Activated T-cell treated with anti-CD3 and anti-CD28 coated beads for 24 hours (primary cell): ENCODE data around the gene BORCS6.

Source experiments
- DNase-seq: peaks from one replicate; pipeline ENCODE4 v3.0.0-alpha.2; 2020; ENCODE audit warnings: low read depth

Gene BORCS6

GRCh38 chr17:8154608-8155155 is 35.3 kb downstream of the BORCS6 start:
- no peak for DNase-seq

- peak; percentile 84 for DNase-seq
Observed at GRCh38 chr17:8153957-8154607, 35.9 kb downstream of the BORCS6 start.

GRCh38 chr17:8153525-8153956 is 36.4 kb downstream of the BORCS6 start:
- peak; percentile 59 for DNase-seq

- no peak for DNase-seq
Observed at GRCh38 chr17:8153031-8153451, 36.9 kb downstream of the BORCS6 start.

GRCh38 chr17:8152112-8152775 is 37.7 kb downstream of the BORCS6 start, which contains the start of gene PER1:
Gene PER1 (minus strand): TSS chr17:8152404. CDS start chr17:8150706, 1,698 bp downstream.
- peak; percentile 82 for DNase-seq

- no peak for DNase-seq
Observed at GRCh38 chr17:8151641-8152111, 38.3 kb downstream of the BORCS6 start.

- DNase-seq = peak; percentile 85
Observed at GRCh38 chr17:8151120-8151640, 38.8 kb downstream of the BORCS6 start.

GRCh38 chr17:8150194-8151119 is 39.5 kb downstream of the BORCS6 start:
- DNase-seq = no peak

GRCh38 chr17:8149419-8150193 is 40.4 kb downstream of the BORCS6 start:
- DNase-seq = no peak

- no peak for DNase-seq
Observed at GRCh38 chr17:8148560-8148959, 41.4 kb downstream of the BORCS6 start.

- no peak for DNase-seq
Observed at GRCh38 chr17:8147805-8148404, 42.1 kb downstream of the BORCS6 start.

- no peak for DNase-seq
Observed at GRCh38 chr17:8147141-8147804, 42.7 kb downstream of the BORCS6 start.

- DNase-seq = no peak
Observed at GRCh38 chr17:8146381-8147140, 43.4 kb downstream of the BORCS6 start.

- DNase-seq = no peak
Observed at GRCh38 chr17:8145811-8146210, 44.2 kb downstream of the BORCS6 start.

- DNase-seq = no peak
Observed at GRCh38 chr17:8144401-8145231, 45.4 kb downstream of the BORCS6 start.

GRCh38 chr17:8143581-8144400 is 46.2 kb downstream of the BORCS6 start:
- DNase-seq = no peak

GRCh38 chr17:8142887-8143580 is 46.9 kb downstream of the BORCS6 start:
- no peak for DNase-seq
